HG03520 (cell line): Measurements from ENCODE around the gene AGAP4.
"Not testable (repeated sequence)": the region's sequence is repeated elsewhere in the genome, so short reads cannot be mapped to it uniquely, and the experiment has no call there.

Experiments
- ATAC-seq: cut with Tn5 transposase; IDR thresholded peaks from one replicate; pipeline ENCODE4 v1.9.1; 2021; ENCODE audit warnings: mild to moderate bottlenecking, moderate library complexity; ENCODE audit not compliant: unreplicated experiment

Gene AGAP4

GRCh38 chr10:45847400-45847799, at the start of gene AGAP4:
AGAP4 (minus strand) TSS chr10:45847500; CDS start chr10:45847347, 153 bp downstream.
- ATAC-seq, result not testable (repeated sequence)

GRCh38 chr10:45890721-45891120, 43.4 kb upstream of the AGAP4 start:
- ATAC-seq, result not testable (repeated sequence)

DNA sequence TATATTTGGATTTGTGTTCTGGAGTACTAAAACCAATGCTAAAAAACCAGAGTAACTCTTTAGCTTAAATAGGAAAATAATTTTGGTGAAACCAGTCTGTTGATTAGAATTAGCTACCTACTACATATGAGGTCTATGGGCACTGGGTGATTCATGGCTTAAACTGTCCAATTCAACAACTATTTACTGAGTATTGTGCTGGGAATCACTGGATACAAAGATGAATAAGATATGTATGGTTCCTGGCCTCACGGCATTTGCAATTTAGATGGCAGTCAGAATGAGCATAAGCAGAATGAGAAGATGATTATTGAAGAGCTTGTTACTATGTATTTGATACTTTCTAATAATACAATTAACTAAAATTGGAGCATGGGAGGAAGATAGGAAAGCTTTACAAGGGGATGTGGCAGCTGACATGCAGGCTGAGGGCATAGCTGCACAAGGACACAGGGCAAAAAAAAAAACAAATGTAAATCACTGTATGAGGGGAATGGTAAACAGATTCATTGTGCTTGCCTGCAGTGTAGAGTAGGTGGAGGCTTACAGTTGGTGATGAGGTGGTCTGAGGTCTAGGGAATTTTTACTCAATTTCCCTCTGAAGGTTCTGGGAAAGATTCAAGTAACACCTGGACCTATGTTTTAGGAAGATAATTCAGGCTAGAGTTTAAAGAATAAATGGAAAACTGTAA, 42.4 kb upstream of the AGAP4 start:
- not testable (repeated sequence) for ATAC-seq

DNA sequence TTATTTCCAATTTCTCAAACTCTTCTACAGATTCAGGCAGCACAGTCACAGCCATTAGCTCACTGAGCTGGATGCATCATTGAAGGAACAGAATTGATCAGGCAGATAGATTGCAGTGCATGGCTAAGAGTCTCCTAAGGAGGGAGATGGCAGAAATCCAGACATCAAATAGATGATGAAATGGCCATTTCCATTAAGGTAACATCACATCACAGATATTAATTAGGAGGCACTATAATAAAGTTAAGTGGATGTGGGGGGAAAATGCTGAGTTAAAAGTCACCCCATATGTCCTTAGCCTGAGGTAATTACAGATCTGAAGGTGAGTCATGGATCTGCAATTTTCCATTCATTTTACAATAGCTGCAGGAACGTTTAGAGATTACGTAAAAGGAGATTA, 35.6 kb upstream of the AGAP4 start:
- not testable (repeated sequence) for ATAC-seq

DNA sequence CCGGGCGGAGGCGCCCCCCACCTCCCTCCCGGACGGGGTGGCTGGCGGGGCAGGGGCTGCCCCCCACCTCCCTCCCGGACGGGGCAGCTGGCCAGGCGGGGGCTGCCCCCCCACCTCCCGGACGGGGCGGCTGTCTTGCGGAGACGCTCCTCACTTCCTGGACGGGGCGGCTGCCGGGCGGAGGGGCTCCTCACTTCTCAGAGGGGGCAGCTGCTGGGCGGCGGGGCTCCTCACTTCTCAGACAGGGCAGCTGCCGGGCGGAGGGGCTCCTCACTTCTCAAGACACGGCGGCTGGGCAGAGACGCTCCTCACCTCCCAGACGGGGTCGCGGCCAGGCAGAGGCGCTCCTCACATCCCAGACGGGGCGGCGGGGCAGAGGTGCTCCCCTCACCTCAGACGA, 18.1 kb upstream of the AGAP4 start:
- ATAC-seq, result not testable (repeated sequence)

GRCh38 chr10:45864264-45864663, 17.0 kb upstream of the AGAP4 start:
- not testable (repeated sequence) for ATAC-seq

- ATAC-seq, result not testable (repeated sequence)
Observed at GRCh38 chr10:45863632-45864031, 16.3 kb upstream of the AGAP4 start.

DNA sequence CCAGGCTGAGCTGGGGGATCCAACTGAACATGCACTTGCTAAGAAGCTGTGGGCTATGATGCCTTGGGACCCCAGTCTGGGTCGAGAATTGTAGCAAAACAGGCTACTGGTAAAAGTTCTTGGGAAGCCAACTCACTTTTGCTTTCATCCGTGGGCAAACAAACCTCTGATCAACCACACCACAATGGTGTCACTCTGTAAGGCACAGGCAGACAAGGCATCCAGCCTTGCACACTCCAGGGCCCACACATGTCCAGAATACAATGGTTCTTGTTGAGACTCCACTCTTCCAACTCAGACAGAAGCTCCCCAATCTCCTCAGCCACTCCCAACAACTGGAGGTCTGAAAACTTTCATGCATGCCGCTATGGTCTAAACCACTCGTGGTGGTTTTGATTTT, 10.6 kb upstream of the AGAP4 start:
- ATAC-seq, result not testable (repeated sequence)

DNA sequence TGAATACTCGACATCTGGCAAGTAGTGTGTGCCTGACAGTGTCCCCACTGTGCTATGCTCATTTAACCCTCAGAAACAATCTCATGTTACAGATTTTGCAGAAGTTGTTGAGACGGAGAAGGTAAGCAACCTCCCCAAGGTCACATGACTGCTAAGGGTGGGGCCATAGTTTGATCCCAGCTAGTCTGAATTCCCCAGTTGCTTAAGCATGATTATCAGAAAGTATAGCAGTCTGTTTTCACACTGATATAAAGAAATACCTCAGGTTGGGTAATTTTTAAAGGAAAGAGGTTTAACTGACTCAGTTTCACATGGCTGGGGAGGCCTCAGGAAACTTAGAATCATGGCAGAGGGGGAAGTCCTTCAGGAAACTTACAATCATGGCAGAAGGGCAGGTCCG, 1.2 kb upstream of the AGAP4 start:
- ATAC-seq, result not testable (repeated sequence)

DNA sequence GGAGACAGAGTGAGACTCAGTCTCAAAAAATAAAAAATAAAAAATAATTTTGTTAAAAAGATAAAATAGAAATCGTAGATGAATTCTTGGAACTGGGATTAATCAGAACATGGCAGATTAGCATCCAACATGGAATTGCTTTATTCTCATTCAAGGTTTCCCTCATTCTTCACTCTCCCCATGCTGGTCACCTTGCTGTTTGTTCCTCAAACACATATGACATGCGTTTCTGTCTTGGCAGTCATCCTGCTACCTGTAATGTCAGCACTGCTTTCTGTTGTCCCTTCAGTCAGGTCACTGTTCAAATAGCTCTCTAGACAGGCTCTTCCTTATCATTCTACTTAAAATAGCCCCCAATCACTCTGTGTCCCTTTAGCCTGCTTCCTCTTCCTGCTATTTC, 24.4 kb downstream of the AGAP4 start:
- not testable (repeated sequence) for ATAC-seq

- not testable (repeated sequence) for ATAC-seq
Observed at GRCh38 chr10:45820107-45820830, 27.0 kb downstream of the AGAP4 start.

DNA sequence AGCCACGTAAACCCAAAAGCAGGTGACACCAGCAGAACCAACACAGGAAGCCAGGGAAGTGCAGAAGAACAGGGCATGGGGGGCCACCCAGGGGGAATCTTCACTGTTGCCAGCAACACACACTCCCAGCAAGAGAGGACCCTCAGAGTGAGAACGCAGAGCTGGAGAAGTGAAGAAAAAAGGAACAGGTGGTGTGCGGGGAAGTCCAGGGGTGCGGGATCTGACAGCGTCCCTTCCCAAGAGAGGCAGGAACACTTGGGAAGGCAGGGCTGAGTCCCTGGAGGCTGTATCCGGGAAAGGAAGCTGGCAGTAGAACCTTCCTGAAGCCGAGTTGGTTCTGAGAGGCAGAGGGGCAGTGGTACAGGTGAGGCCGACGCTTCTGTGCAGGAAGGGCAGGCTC, 27.7 kb downstream of the AGAP4 start:
- no peak for ATAC-seq

- no peak for ATAC-seq
Observed at GRCh38 chr10:45817912-45818311, 29.4 kb downstream of the AGAP4 start.

GRCh38 chr10:45817130-45817859, 30.0 kb downstream of the AGAP4 start:
- ATAC-seq, result no peak

GRCh38 chr10:45814146-45814545, 33.2 kb downstream of the AGAP4 start:
- not testable (repeated sequence) for ATAC-seq

GRCh38 chr10:45812959-45813358, 34.3 kb downstream of the AGAP4 start:
- ATAC-seq, result not testable (repeated sequence)

GRCh38 chr10:45811075-45811474, 36.2 kb downstream of the AGAP4 start:
- ATAC-seq, result no peak

- no peak for ATAC-seq
Observed at GRCh38 chr10:45809837-45810236, 37.5 kb downstream of the AGAP4 start.

GRCh38 chr10:45804996-45805395, 42.3 kb downstream of the AGAP4 start:
- not testable (repeated sequence) for ATAC-seq

DNA sequence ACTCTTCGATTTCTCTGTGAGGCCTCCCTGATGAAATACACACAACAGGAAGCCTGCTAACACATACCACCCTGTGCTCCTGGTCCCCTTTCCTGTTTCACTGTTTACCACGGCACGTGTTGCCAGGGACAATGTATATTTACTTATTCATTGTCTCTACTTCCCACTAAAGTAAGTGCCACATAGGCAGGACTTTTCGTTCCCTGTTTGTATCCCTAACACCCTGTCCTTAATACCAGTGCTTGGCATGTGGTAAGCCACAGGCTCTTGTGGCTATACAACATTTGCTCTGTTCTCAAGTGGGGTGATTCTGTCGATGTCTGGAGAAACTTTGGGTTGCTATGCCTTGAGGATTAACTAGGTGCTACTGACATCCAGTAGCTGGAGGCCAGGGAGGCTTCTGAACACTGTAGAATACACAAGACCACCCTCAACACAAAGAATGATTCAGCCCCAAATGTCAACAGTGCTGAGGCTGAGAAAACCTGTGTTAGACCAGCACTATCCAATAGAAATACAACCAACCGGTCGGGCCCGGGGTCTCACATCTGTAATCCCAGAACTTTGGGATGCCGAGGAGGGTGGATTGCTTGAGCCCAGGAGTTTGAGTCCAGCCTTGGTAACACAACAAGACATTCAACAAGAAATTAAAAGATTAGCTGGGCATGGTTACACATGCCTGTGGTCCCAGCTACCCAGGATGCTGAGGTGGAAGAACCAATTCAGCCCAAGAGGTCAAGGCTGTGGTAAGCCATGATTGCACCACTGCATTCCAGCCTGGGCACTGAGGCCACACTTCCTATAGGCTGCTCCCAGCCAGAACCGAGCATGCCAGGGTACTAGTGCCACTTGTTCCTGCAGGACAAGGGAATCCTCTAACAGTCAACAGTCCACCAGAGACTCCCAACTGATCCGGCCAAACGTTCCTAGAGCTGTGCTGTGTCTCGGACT, 44.0 kb downstream of the AGAP4 start:
- not testable (repeated sequence) for ATAC-seq
